NT2/D1 (cell line): ENCODE measurements around the gene RAB40B.

Experiments used
- SUZ12 ChIP-seq: IDR thresholded peaks from 2 replicates; pipeline ENCODE4 v1.6.1; 2011; ENCODE audit not compliant: insufficient read length, insufficient read depth; ENCODE audit errors: extremely low read depth
- YY1 ChIP-seq: IDR thresholded peaks from 2 replicates; pipeline ENCODE4 v1.6.1; 2011; ENCODE audit not compliant: insufficient read length, insufficient read depth
- ZNF274 ChIP-seq: IDR thresholded peaks from 2 replicates; pipeline ENCODE4 v1.6.1; 2011; ENCODE audit warnings: mild to moderate bottlenecking, low read depth, low read length

GRCh38 chr17:82640036-82640435, 58.5 kb downstream of the RAB40B start:
- no peak for TF ChIP-seq ZNF274
- TF ChIP-seq SUZ12, result no peak
- TF ChIP-seq YY1, result no peak
